B cell (primary cell): ENCODE data around the gene TMEM150C.

Source experiments
- EZH2 ChIP-seq: IDR thresholded peaks from 2 replicates; pipeline ENCODE4 v1.6.1; 2012; ENCODE audit warnings: borderline replicate concordance, low read depth, mild to moderate bottlenecking, moderate library complexity, low read length; ENCODE audit not compliant: insufficient read depth, poor library complexity, severe bottlenecking
- TF ChIP-seq, protein P1 (sequence below): fragments of 200-600 bp; IDR thresholded peaks from one replicate; pipeline ENCODE4 v1.8.0; 2022; ENCODE audit warnings: antibody characterized with exemption, mild to moderate bottlenecking

DNA sequence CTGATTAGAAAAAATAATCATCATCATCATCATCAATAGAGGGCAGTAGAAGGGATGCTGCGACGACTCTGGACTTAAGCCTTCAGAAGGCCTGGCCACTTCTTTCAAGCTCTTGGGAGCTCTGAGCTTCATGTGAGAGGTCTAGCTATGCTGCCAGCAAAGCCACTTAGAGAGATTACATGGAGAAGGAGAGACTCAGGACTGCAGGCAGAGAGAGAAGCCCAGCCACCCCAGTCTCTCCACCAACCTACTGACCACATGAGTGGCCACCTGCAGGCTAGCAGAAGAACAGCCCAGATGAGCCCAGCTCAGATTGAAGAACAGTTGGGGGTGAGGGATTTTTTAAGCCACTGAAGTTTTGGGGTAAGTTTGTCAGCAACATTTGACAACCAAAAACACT is 17.1 kb upstream of the TMEM150C start:
- TF ChIP-seq, protein P1, sequence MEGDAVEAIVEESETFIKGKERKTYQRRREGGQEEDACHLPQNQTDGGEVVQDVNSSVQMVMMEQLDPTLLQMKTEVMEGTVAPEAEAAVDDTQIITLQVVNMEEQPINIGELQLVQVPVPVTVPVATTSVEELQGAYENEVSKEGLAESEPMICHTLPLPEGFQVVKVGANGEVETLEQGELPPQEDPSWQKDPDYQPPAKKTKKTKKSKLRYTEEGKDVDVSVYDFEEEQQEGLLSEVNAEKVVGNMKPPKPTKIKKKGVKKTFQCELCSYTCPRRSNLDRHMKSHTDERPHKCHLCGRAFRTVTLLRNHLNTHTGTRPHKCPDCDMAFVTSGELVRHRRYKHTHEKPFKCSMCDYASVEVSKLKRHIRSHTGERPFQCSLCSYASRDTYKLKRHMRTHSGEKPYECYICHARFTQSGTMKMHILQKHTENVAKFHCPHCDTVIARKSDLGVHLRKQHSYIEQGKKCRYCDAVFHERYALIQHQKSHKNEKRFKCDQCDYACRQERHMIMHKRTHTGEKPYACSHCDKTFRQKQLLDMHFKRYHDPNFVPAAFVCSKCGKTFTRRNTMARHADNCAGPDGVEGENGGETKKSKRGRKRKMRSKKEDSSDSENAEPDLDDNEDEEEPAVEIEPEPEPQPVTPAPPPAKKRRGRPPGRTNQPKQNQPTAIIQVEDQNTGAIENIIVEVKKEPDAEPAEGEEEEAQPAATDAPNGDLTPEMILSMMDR = no peak
- TF ChIP-seq EZH2 = no peak
